Pulmonary artery endothelial cell (primary cell): Measurements from ENCODE around the gene TIPARP. TPM values are rescaled to one million over a fixed set of nuclear protein-coding genes. Genes with fewer than 3 reads are reported as not detected.
"Not testable (repeated sequence)": the region's sequence is repeated elsewhere in the genome, so short reads cannot be mapped to it uniquely, and the experiment has no call there.

Source experiments
- DNase-seq: peaks from one replicate; pipeline ENCODE4 v3.0.0-alpha.2; 2011; ENCODE audit warnings: low read depth, low spot score
- total RNA-seq: library from RNA; depleted of rRNA; stranded (reverse); fragments of >200 nt; gene quantifications from 2 replicates; pipeline ENCODE4 v1.2.3, GENCODE V29; 2014

TIPARP gene
- total RNA-seq, 1 donor from 2014 or later = 32.7 TPM

DNA sequence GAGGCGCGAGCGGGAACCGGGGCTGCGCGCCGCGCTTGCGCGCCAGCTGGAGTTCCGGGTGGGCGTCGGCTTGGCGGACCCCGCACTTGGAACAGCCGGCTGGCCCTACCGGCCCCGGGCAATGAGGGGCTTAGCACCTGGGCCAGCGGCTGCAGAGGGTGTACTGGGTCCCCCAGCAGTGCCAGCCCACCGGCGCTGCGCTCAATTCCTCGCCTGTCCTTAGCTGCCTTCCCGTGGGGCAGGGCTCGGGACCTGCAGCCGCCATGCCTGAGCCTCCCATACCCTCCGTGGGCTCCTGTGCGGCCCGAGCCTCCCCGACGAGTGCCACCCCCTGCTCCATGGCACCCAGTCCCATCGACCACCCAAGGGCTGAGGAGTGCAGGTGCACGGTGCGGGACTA, 66.2 kb downstream of the TIPARP start:
- DNase-seq = not testable (repeated sequence)

DNA sequence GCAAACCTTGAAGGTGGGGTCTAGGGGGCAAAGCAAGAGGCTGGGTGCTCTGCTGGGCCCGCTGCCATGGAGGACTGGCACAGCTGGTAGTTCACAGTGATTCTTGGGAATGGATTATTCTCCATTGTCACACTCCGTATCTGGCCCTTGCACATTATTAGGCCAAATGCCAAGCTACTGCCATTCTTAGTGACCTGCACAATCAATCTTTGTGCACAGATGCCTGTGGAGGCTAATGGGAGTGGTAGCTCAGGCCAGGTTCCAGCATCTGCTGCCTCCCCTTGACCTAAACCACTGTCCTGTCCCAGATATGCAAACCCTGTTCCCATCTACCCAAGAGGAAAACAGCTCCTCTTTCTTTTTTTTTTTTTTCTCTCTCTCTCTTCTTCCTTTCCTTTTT, 67.5 kb downstream of the TIPARP start:
- no peak for DNase-seq

DNA sequence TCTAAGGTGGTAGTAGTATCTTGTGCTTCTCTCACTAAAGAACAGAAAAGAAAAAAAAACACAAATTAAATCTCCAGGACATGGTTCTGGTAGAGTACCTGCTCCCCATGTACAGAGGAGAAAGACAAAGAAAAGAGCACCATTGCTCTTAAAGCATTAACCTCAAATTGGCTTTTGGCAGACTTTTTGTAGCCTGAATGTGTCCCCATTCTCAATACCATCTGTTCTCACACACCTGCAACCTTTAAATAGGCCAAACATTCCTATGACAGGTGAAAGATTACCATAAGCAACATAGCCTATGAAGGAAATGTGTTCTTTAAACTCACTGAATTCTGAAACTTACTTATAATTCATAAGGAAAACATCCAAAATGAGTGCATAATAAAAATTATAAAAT, 68.0 kb downstream of the TIPARP start:
- no peak for DNase-seq

DNA sequence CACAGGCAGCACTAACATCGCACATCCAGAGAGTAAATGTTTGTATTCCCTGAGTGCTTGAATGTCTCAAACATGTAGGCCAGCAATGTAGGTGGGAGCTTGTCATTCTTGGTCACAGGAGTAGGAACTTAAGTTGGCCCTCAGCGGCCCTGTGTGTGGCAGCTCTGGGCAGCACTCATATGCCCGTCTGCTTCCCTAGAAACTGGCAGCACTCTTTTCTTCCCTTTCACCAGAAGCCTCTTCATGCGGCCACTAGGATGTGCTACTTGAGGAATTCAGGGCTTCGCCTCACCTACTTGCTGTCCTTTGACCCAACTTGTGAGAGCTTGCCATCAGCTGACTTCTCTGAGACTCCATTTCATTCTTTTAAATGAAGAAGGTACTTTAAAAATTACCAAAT, 69.5 kb downstream of the TIPARP start:
- DNase-seq = no peak

GRCh38 chr3:156744631-156745030, 70.2 kb downstream of the TIPARP start:
- DNase-seq = no peak

GRCh38 chr3:156745766-156746165, 71.4 kb downstream of the TIPARP start:
- DNase-seq = no peak

DNA sequence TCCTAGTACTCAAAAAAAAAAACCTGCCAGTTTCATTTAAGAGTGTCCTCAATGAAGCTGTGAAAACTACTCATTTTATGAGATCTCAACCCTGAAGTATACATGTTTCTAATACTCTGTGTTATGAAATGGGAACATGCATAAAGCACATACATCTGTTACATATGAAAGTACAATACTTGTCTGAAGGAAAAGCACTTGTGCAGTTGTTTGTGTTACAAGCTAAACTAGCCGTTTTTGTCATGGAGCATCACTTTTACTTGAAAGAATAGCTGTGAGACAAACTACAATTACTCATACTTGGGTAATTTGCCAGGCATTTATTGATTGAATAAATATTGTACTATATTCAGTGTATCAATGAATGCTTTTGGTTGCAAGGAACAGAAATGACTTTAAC, 72.7 kb downstream of the TIPARP start:
- no peak for DNase-seq

GRCh38 chr3:156749244-156749643, 74.9 kb downstream of the TIPARP start:
- DNase-seq = no peak

- no peak for DNase-seq
Measured at GRCh38 chr3:156750191-156750873, 75.9 kb downstream of the TIPARP start.

GRCh38 chr3:156750874-156751245, 76.5 kb downstream of the TIPARP start:
- DNase-seq = no peak

DNA sequence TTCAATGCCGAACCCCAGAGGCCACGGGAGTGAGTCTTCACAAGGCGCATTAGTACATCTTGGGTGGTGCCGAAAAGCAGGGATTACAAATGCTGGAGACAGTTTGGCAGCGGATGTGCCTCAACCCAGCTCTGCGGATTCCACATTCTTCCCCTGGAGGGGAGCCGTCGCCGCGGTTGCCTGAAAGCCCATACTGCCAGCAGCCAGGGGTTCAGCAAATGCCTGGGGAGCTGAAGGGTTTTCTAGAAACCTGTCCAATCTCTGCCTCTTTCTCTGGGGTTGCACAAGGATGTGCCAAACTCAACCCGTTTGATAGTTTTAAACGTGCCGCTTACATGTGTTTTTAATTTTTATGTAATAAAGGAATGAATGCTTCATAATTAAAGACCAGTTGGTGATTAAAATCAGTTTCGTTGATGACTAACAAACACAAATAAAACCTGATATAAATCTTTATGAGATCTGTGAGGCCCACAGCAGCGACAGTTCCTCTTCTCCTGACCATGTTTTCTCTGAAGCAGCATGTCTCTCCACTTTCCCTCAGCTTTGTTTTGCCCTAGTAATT, 77.2 kb downstream of the TIPARP start:
- DNase-seq = no peak

Other genes with a start within 250 kb of the TIPARP start
- gene SSR3, start 119.5 kb upstream of the TIPARP start, total RNA-seq = 335 and 769 TPM in 2 replicates
- gene LEKR1, start 151.8 kb downstream of the TIPARP start, total RNA-seq = 0.13 and 0.32 TPM in 2 replicates